GM23338 (cell line): ENCODE results near the gene RASL10B.

ENCODE experiments used
- CREB1 ChIP-seq: fragments of 250-450 bp; sonication (Bioruptor Pico); IDR thresholded peaks from 2 replicates; pipeline ENCODE4 v1.5.0; 2020; ENCODE audit warnings: low read depth, mild to moderate bottlenecking, moderate library complexity
- CTCF ChIP-seq, 2 experiments: fragments of 200-600 bp in 1 of 2; sonication (generic) in 1 of 2; conservative IDR thresholded peaks; 2 replicates each; pipeline versions ENCODE4 v1.5.1 to v1.6.1; 2016 to 2017; ENCODE audit warnings: antibody characterized with exemption in 2 of 2, low read depth in 2 of 2, mild to moderate bottlenecking in 2 of 2, moderate library complexity in 1 of 2
- EZH2 ChIP-seq: fragments of 200-600 bp; sonication (generic); IDR thresholded peaks from one replicate; pipeline ENCODE4 v1.8.0; 2017; ENCODE audit warnings: antibody characterized with exemption, mild to moderate bottlenecking, low read depth; ENCODE audit not compliant: unreplicated experiment
- EZH2phosphoT487 ChIP-seq: fragments of 200-600 bp; sonication (generic); IDR thresholded peaks from one replicate; pipeline ENCODE4 v1.8.1; 2018; ENCODE audit warnings: antibody characterized with exemption; ENCODE audit not compliant: unreplicated experiment
- NANOG ChIP-seq: IDR thresholded peaks from 2 replicates; pipeline ENCODE4 v1.6.1; 2016; ENCODE audit warnings: antibody characterized with exemption, borderline replicate concordance
- POLR2AphosphoS5 ChIP-seq: IDR thresholded peaks from 2 replicates; pipeline ENCODE4 v1.6.1; 2016; ENCODE audit warnings: antibody characterized with exemption, low read depth

- TF ChIP-seq CTCF (conservative IDR thresholded peaks at IDR 0.05; ENCODE audit: low read depth in 2 of 2): no peak
- TF ChIP-seq CREB1 (CRISPR knock-in tag): no peak
- no peak for TF ChIP-seq POLR2AphosphoS5
- no peak for TF ChIP-seq NANOG
- TF ChIP-seq EZH2phosphoT487: no peak
- TF ChIP-seq EZH2: no peak
Measured at GRCh38 chr17:35763767-35764122, 32.3 kb downstream of the RASL10B start.
